Kidney (tissue), 14 donors: Measurements from ENCODE around the gene DCHS2. TPM values are rescaled to one million over a fixed set of nuclear protein-coding genes. Genes with fewer than 3 reads are reported as not detected.

Experiments
- DNase-seq, 5 donors: peaks; one replicate each; pipeline ENCODE4 v3.0.0-alpha.2; 2013 to 2020
- FAIRE-seq: peaks from 2 replicates; lab custom pipeline; 2012; peaks lifted over from hg19 to GRCh38; lab: Jason Lieb, UNC
- H3K27ac ChIP-seq, 2 donors: one replicate each; pipeline ENCODE4 v1.7.0; 2013; ENCODE audit warnings: low read depth in 2 of 2, low read length in 2 of 2, inconsistent platforms in 1 of 2
- H3K27me3 ChIP-seq: one replicate; pipeline ENCODE4 v1.7.1; 2013; ENCODE audit warnings: low read length, inconsistent platforms; ENCODE audit not compliant: control insufficient read depth, insufficient read depth
- H3K36me3 ChIP-seq, 3 donors: one replicate each; pipeline versions ENCODE4 v1.7.0 to v1.7.1; 2013; ENCODE audit warnings: low read length in 3 of 3, control low read depth in 1 of 3, inconsistent platforms in 1 of 3; ENCODE audit not compliant: insufficient read depth in 3 of 3, control insufficient read depth in 2 of 3
- H3K4me1 ChIP-seq, 3 donors: one replicate each; pipeline versions ENCODE4 v1.7.0 to v1.7.1; 2013; ENCODE audit warnings: low read length in 3 of 3, inconsistent platforms in 1 of 3, low read depth in 1 of 3; ENCODE audit not compliant: control insufficient read depth in 2 of 3, insufficient read depth in 2 of 3
- H3K4me3 ChIP-seq, 3 donors: one replicate each; pipeline versions ENCODE4 v1.7.0 to v1.8.1; 2013; ENCODE audit warnings: low read length in 3 of 3, control low read depth in 1 of 3, inconsistent platforms in 1 of 3
- H3K9ac ChIP-seq, 3 donors: one replicate each; pipeline versions ENCODE4 v1.7.0 to v1.7.1; 2013; ENCODE audit warnings: low read length in 3 of 3, control low read depth in 1 of 3, inconsistent platforms in 1 of 3
- H3K9me3 ChIP-seq, 3 donors: one replicate each; pipeline versions ENCODE4 v1.7.0 to v1.7.1; 2013; ENCODE audit warnings: low read length in 3 of 3, control low read depth in 1 of 3, inconsistent platforms in 1 of 3; ENCODE audit not compliant: control insufficient read depth in 2 of 3, insufficient read depth in 1 of 3
- CTCF ChIP-seq: IDR thresholded peaks from 3 replicates; pipeline ENCODE4 v1.5.1; 2012; ENCODE audit warnings: mild to moderate bottlenecking, moderate library complexity, borderline replicate concordance; ENCODE audit not compliant: insufficient read depth; ENCODE audit errors: extremely low read depth
- intact Hi-C: fragments of 100-400 bp; cut with DNase I; formaldehyde crosslinking; loops from one replicate; pipeline ENCODE4 v1.11.1; 2022
- polyA plus RNA-seq: library from polyadenylated mRNA; stranded (reverse); fragments of 350-450 nt; fragmentation: Illumina TruSeq; extraction: RNeasy Lipid Tissue Mini Kit (QIAGEN cat#74804); gene quantifications from one replicate; pipeline ENCODE4 v1.2.3, GENCODE V29; 2014; ENCODE audit warnings: low read depth, low replicate concordance; ENCODE audit not compliant: insufficient read depth
- total RNA-seq: library from RNA; stranded (reverse); fragmentation: NEBNext Ultra II Directional; extraction: Animal tissue kit (Norgen Biotek cat#: 25700); gene quantifications from one replicate; pipeline ENCODE4 v1.2.1, GENCODE V29; 2021
- donor health status: control.
- donor health status: control.
- donor health status: control.
- donor health status: control.
- donor health status: control.
- donor health status: DM: yes; HTN: yes; CAD: no.
- donor health status: Normal renal cell carcinoma (clear cell type).

DCHS2 gene
- total and polyA plus RNA-seq, 2 donors from 2014 or later: 0.47 TPM; not detected in 1

GRCh38 chr4:154439224-154439623 is 52.4 kb downstream of the DCHS2 start:
- FAIRE-seq: no peak
- no peak overlapping the region for H3K27ac ChIP-seq
- H3K9me3 ChIP-seq: no peaks in the 10 kb centered on the region
- no peak for TF ChIP-seq CTCF
- H3K4me3 ChIP-seq: no peak overlapping the region
- H3K4me1 ChIP-seq: no peaks in the 10 kb centered on the region
- intact Hi-C loops: no loop called here
- DNase-seq: no peak
- no peaks in the 10 kb centered on the region for H3K27me3 ChIP-seq
- H3K9ac ChIP-seq: no peak overlapping the region
- H3K36me3 ChIP-seq: no peaks in the 10 kb centered on the region

- no peaks in the 10 kb centered on the region for H3K27me3 ChIP-seq
- intact Hi-C loops: no loop called here
- no peaks in the 10 kb centered on the region for H3K36me3 ChIP-seq
- TF ChIP-seq CTCF: no peak
- no peaks in the 10 kb centered on the region for H3K4me1 ChIP-seq
- no peaks in the 10 kb centered on the region for H3K9me3 ChIP-seq
- H3K9ac ChIP-seq: no peak overlapping the region
- H3K4me3 ChIP-seq: no peak overlapping the region
- no peak for FAIRE-seq
- no peak overlapping the region for H3K27ac ChIP-seq
- no peak for DNase-seq
Observed at GRCh38 chr4:154435895-154436294, 55.7 kb downstream of the DCHS2 start.

- Histone ChIP-seq H3K36me3 (no peaks in the 10 kb centered on the region), H3K9ac (no peak overlapping the region), H3K27ac (no peak overlapping the region), H3K4me3 (no peak overlapping the region), H3K27me3 (no peaks in the 10 kb centered on the region), H3K9me3 (no peaks in the 10 kb centered on the region), H3K4me1 (no peaks in the 10 kb centered on the region)
- no peak for FAIRE-seq
- no peak for DNase-seq
- TF ChIP-seq CTCF: no peak
- intact Hi-C loops: no loop called here
Observed at GRCh38 chr4:154433543-154433942, 58.1 kb downstream of the DCHS2 start.

- intact Hi-C loops: no loop called here
- FAIRE-seq: no peak
Observed at GRCh38 chr4:154429176-154429575, 62.4 kb downstream of the DCHS2 start.

More at GRCh38 chr4:154429176-154429575, 62.4 kb downstream of the DCHS2 start:
- H3K9me3 ChIP-seq: no peaks in the 10 kb centered on the region
- no peaks in the 10 kb centered on the region for H3K36me3 ChIP-seq
- no peaks in the 10 kb centered on the region for H3K27me3 ChIP-seq
- no peak overlapping the region for H3K9ac ChIP-seq
- no peak for TF ChIP-seq CTCF
- DNase-seq: no peak
- H3K4me1 ChIP-seq: no peaks in the 10 kb centered on the region
- H3K27ac ChIP-seq: no peak overlapping the region
- no peak overlapping the region for H3K4me3 ChIP-seq
